SK-N-SH (cell line): ENCODE results near the gene NOL4L. TPM values are rescaled to one million over a fixed set of nuclear protein-coding genes. Genes with fewer than 3 reads are reported as not detected.

Experiments
- CTCF ChIA-PET: fragments of 300-600, 350-600 bp; formaldehyde crosslinking; extraction: SDS; loops from one replicate; lab custom pipeline; 2021; lab: Yijun Ruan, JAX
- POLR2A ChIA-PET: fragments of 350-600 bp; sonication (Branson Sonifier 250); formaldehyde crosslinking; extraction: SDS; loops from one replicate; lab custom pipeline; 2020; ENCODE audit warnings: antibody characterized with exemption, inconsistent platforms; lab: Yijun Ruan, JAX
- DNase-seq: peaks from one replicate; pipeline ENCODE4 v3.0.0; 2012
- H2AFZ ChIP-seq: fragments of 200-600 bp; sonication (generic); 2 replicates; pipeline ENCODE4 v1.8.1; 2016; ENCODE audit warnings: antibody characterized with exemption, mild to moderate bottlenecking, low read depth
- H3F3A ChIP-seq: fragments of 200-600 bp; sonication (generic); replicated peaks from 2 replicates; pipeline ENCODE3; 2016; ENCODE audit warnings: antibody characterized with exemption, mild to moderate bottlenecking; ENCODE audit not compliant: insufficient read depth
- H3K27ac ChIP-seq, 2 experiments: fragments of 200-500 bp in 1 of 2; fragments of 200-600 bp in 1 of 2; sonication (Bioruptor generic) in 1 of 2; sonication (generic), shearing (Covaris generic) in 1 of 2; 2 replicates each; pipeline versions ENCODE4 v1.5.1 to v1.6.1; 2014 to 2016; ENCODE audit warnings: low read depth in 2 of 2, inconsistent platforms in 1 of 2, low read length in 1 of 2, mild to moderate bottlenecking in 1 of 2, mixed read lengths in 1 of 2
- H3K27me3 ChIP-seq: fragments of 200-600 bp; sonication (generic), shearing (Covaris generic); 2 replicates; pipeline ENCODE4 v1.6.1; 2016; ENCODE audit warnings: mixed run types; ENCODE audit not compliant: insufficient read depth
- H3K36me3 ChIP-seq, 2 experiments: fragments of 200-500 bp in 1 of 2; fragments of 200-600 bp in 1 of 2; sonication (Bioruptor generic) in 1 of 2; sonication (generic) in 1 of 2; replicated peaks in 1 of 2; 2 replicates each; pipeline versions ENCODE3 to v1.5.1; 2014 to 2016; ENCODE audit warnings: low read length in 1 of 2, mild to moderate bottlenecking in 1 of 2; ENCODE audit not compliant: insufficient read depth in 2 of 2, control insufficient read depth in 1 of 2
- H3K4me1 ChIP-seq, 2 experiments: fragments of 200-500 bp in 1 of 2; fragments of 200-600 bp in 1 of 2; sonication (Bioruptor generic) in 1 of 2; sonication (generic), shearing (Covaris generic) in 1 of 2; 2 replicates each; pipeline versions ENCODE4 v1.5.1 to v1.6.1; 2014 to 2016; ENCODE audit warnings: low read depth in 1 of 2, low read length in 1 of 2, mixed run types in 1 of 2; ENCODE audit not compliant: insufficient read depth in 2 of 2, control insufficient read depth in 1 of 2
- H3K4me2 ChIP-seq: fragments of 200-600 bp; sonication (generic), shearing (Covaris generic); 2 replicates; pipeline ENCODE4 v1.6.1; 2017; ENCODE audit warnings: mixed run types
- H3K4me3 ChIP-seq, 2 experiments: fragments of 200-500 bp in 1 of 2; fragments of 200-600 bp in 1 of 2; sonication (Bioruptor generic) in 1 of 2; sonication (generic), shearing (Covaris generic) in 1 of 2; 2 replicates each; pipeline versions ENCODE4 v1.5.1 to v1.8.1; 2014 to 2016; ENCODE audit warnings: low read depth in 2 of 2, inconsistent platforms in 1 of 2, low read length in 1 of 2, mild to moderate bottlenecking in 1 of 2, mixed read lengths in 1 of 2, moderate library complexity in 1 of 2
- H3K79me2 ChIP-seq: fragments of 200-600 bp; sonication (generic); 2 replicates; pipeline ENCODE4 v1.8.1; 2017; ENCODE audit warnings: mild to moderate bottlenecking; ENCODE audit not compliant: insufficient read depth
- H3K9ac ChIP-seq: fragments of 200-600 bp; sonication (generic); 2 replicates; pipeline ENCODE4 v1.6.1; 2017; ENCODE audit warnings: mixed run types
- H3K9me2 ChIP-seq: fragments of 200-600 bp; sonication (generic); 2 replicates; pipeline ENCODE4 v1.6.1; 2017; ENCODE audit warnings: mixed run types
- H3K9me3 ChIP-seq: fragments of 200-600 bp; sonication (generic); 2 replicates; pipeline ENCODE4 v1.6.1; 2017; ENCODE audit warnings: mixed run types, mild to moderate bottlenecking, moderate library complexity
- H4K20me1 ChIP-seq: fragments of 200-600 bp; sonication (generic); 2 replicates; pipeline ENCODE4 v1.6.1; 2017; ENCODE audit warnings: mild to moderate bottlenecking, mixed run types; ENCODE audit not compliant: insufficient read depth
- CHD2 ChIP-seq: fragments of 150-350 bp; IDR thresholded peaks from 2 replicates; pipeline ENCODE4 v1.6.1; 2018; ENCODE audit warnings: low read length; ENCODE audit not compliant: partially characterized antibody
- GABPA ChIP-seq: IDR thresholded peaks from 2 replicates; pipeline ENCODE4 v1.4.0; 2012; ENCODE audit warnings: low read depth, mild to moderate bottlenecking
- IRF3 ChIP-seq: fragments of 150-350 bp; IDR thresholded peaks from 2 replicates; pipeline ENCODE4 v1.6.1; 2016; ENCODE audit warnings: mild to moderate bottlenecking, low read depth, low read length
- JUND ChIP-seq: IDR thresholded peaks from 2 replicates; pipeline ENCODE4 v1.4.0; 2012
- MAX ChIP-seq: IDR thresholded peaks from 2 replicates; pipeline ENCODE4 v1.4.0; 2012; ENCODE audit warnings: low read depth
- MEF2A ChIP-seq: IDR thresholded peaks from 2 replicates; pipeline ENCODE4 v1.4.0; 2012; ENCODE audit warnings: low read depth, borderline replicate concordance
- NFIC ChIP-seq: IDR thresholded peaks from 2 replicates; pipeline ENCODE4 v1.4.0; 2012; ENCODE audit warnings: borderline replicate concordance
- NRF1 ChIP-seq: IDR thresholded peaks from 2 replicates; pipeline ENCODE4 v1.6.1; 2012; ENCODE audit warnings: low read depth, mild to moderate bottlenecking, low read length
- PBX3 ChIP-seq: IDR thresholded peaks from 2 replicates; pipeline ENCODE4; 2012
- RAD21 ChIP-seq: IDR thresholded peaks from 2 replicates; pipeline ENCODE4 v1.6.1; 2012; ENCODE audit warnings: mild to moderate bottlenecking, low read length
- RCOR1 ChIP-seq: fragments of 150-350 bp; IDR thresholded peaks from 2 replicates; pipeline ENCODE4 v1.6.1; 2017; ENCODE audit warnings: antibody characterized with exemption, low read length
- SIN3A ChIP-seq: IDR thresholded peaks from 2 replicates; pipeline ENCODE4 v1.6.1; 2012; ENCODE audit warnings: low read depth, mild to moderate bottlenecking, low read length, moderate library complexity, borderline replicate concordance
- SMC3 ChIP-seq: IDR thresholded peaks from 2 replicates; pipeline ENCODE4 v1.6.1; 2012; ENCODE audit warnings: low read depth, low read length, improper control_type of control experiment
- TAF1 ChIP-seq: IDR thresholded peaks from 2 replicates; pipeline ENCODE4 v1.6.1; 2012; ENCODE audit warnings: low read depth, mild to moderate bottlenecking, low read length, moderate library complexity, borderline replicate concordance
- TCF12 ChIP-seq: IDR thresholded peaks from 2 replicates; pipeline ENCODE4 v1.4.0; 2012
- WGBS: methylation state at CpG from one replicate; pipeline ENCODE4 v1.1.6; 2017; ENCODE audit warnings: low lambda C conversion rate; 5-methylcytosine and 5-hydroxymethylcytosine counted together
- polyA plus RNA-seq, 3 experiments: library from polyadenylated mRNA; depleted of rRNA; stranded (reverse); fragments of >200 nt; gene quantifications; 2 replicates each; pipeline ENCODE4 v1.2.3, GENCODE V29; 2012
- TF ChIP-seq, protein P1 (sequence below): IDR thresholded peaks from 2 replicates; pipeline ENCODE4 v1.4.0; 2012; ENCODE audit warnings: low read depth, borderline replicate concordance
- TF ChIP-seq, protein P2 (sequence below): fragments of 200-600 bp; sonication (generic); IDR thresholded peaks from 2 replicates; pipeline ENCODE4 v1.6.1; 2017; ENCODE audit warnings: antibody characterized with exemption, mild to moderate bottlenecking, moderate library complexity

NOL4L gene
- polyA plus RNA-seq, 1 of the 3 experiments (the other 2 are of a cell fraction): 14.3 TPM

DNA sequence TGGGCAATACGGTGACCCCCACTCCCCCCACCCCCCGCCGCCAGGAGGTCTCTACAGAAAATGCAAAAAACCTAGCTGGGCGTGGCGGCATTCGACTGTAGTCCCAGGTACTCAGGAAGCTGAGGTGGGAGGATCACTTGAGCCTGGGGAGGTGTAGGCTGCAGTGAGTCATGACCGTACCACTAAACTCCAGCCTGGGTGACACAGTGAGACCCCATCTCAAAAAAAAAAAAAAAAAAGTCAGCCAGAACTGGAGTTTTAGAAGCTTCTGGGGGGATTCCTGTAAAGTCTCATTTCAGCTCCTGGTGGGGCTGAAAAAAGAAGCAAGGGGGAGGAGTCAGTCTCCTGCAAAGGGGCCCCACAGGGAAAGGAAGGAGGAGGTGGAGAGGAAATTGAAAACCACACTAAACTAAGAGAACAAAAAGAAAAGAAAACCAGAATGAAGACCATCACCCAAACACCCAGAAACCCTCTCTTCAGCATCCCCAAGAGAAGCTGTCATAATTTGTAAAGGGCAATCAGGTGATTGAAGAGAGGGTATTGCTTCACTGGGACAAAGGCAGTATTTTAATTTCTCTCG is 50.4 kb downstream of the NOL4L start:
- no peak for DNase-seq
- Histone ChIP-seq H3K79me2 (no peaks in the 10 kb centered on the region), H3K4me1 (peaks cover 0 to 37% of the 10 kb centered on the region in 2 experiments; a peak in 1 of 4 replicates), H3K27ac (no peak overlapping the region), H2AFZ (no peak overlapping the region), H3K36me3 (no peaks in the 10 kb centered on the region), H3K9me3 (no peaks in the 10 kb centered on the region), H3K9me2 (no peaks in the 10 kb centered on the region), H3K4me2 (no peak overlapping the region), H3K9ac (no peak overlapping the region), H3K4me3 (no peak overlapping the region), H3F3A (no peaks in the 10 kb centered on the region), H4K20me1 (no peaks in the 10 kb centered on the region), H3K27me3 (no peaks in the 10 kb centered on the region; the same call in 1 of the 2 replicates)
- ChIA-PET CTCF (interaction anchor here (3.4 to 5.0 kb wide), 2 partner anchors 12 to 118 kb away, joined by 10 to 28 read pairs; no protein-coding TSS in a partner anchor), POLR2A (no interaction called here)
- TF ChIP-seq MEF2A (no peak), RCOR1 (no peak), TAF1 (no peak), RAD21 (no peak), SIN3A (no peak), NRF1 (no peak), TCF12 (no peak), IRF3 (no peak), NFIC (no peak), MAX (no peak), CHD2 (no peak), SMC3 (no peak), PBX3 (no peak), GABPA (no peak), JUND (no peak)
- TF ChIP-seq, protein P1, sequence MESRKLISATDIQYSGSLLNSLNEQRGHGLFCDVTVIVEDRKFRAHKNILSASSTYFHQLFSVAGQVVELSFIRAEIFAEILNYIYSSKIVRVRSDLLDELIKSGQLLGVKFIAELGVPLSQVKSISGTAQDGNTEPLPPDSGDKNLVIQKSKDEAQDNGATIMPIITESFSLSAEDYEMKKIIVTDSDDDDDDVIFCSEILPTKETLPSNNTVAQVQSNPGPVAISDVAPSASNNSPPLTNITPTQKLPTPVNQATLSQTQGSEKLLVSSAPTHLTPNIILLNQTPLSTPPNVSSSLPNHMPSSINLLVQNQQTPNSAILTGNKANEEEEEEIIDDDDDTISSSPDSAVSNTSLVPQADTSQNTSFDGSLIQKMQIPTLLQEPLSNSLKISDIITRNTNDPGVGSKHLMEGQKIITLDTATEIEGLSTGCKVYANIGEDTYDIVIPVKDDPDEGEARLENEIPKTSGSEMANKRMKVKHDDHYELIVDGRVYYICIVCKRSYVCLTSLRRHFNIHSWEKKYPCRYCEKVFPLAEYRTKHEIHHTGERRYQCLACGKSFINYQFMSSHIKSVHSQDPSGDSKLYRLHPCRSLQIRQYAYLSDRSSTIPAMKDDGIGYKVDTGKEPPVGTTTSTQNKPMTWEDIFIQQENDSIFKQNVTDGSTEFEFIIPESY: no peak
- TF ChIP-seq, protein P2, sequence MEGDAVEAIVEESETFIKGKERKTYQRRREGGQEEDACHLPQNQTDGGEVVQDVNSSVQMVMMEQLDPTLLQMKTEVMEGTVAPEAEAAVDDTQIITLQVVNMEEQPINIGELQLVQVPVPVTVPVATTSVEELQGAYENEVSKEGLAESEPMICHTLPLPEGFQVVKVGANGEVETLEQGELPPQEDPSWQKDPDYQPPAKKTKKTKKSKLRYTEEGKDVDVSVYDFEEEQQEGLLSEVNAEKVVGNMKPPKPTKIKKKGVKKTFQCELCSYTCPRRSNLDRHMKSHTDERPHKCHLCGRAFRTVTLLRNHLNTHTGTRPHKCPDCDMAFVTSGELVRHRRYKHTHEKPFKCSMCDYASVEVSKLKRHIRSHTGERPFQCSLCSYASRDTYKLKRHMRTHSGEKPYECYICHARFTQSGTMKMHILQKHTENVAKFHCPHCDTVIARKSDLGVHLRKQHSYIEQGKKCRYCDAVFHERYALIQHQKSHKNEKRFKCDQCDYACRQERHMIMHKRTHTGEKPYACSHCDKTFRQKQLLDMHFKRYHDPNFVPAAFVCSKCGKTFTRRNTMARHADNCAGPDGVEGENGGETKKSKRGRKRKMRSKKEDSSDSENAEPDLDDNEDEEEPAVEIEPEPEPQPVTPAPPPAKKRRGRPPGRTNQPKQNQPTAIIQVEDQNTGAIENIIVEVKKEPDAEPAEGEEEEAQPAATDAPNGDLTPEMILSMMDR: no peak
- WGBS: 81% methylated on average over 8 of the region's 8 CpGs
